WERI-Rb-1 (cell line): ENCODE measurements around the gene CBX8.
A peak's percentile ranks its signal among the peaks of the same experiment; 100 is the strongest.

Experiments
- DNase-seq: peaks from one replicate; pipeline ENCODE4 v3.0.0-alpha.2; 2020
- H3K27ac ChIP-seq: fragments of 250-450 bp; sonication (Bioruptor Pico); 2 replicates; pipeline ENCODE4 v1.5.1; 2020; ENCODE audit warnings: mild to moderate bottlenecking, moderate library complexity
- H3K27me3 ChIP-seq: fragments of 250-450 bp; sonication (Bioruptor Pico); 2 replicates; pipeline ENCODE4 v1.5.1; 2021; ENCODE audit warnings: mild to moderate bottlenecking, low read depth, moderate library complexity; ENCODE audit not compliant: insufficient read depth, severe bottlenecking
- H3K36me3 ChIP-seq: fragments of 250-450 bp; sonication (Bioruptor Pico); 2 replicates; pipeline ENCODE4 v1.5.1; 2020; ENCODE audit warnings: mild to moderate bottlenecking, moderate library complexity
- H3K4me3 ChIP-seq: 2 replicates; pipeline ENCODE4 v1.5.1; 2011; ENCODE audit warnings: low read depth, mild to moderate bottlenecking, control low read depth, low read length
- H3K9me3 ChIP-seq: fragments of 250-450 bp; sonication (Bioruptor Pico); 2 replicates; pipeline ENCODE4 v1.5.1; 2021; ENCODE audit warnings: mild to moderate bottlenecking, moderate library complexity; ENCODE audit not compliant: severe bottlenecking
- TF ChIP-seq, protein P1 (sequence below): IDR thresholded peaks from 2 replicates; pipeline ENCODE4 v1.5.1; 2011; ENCODE audit warnings: low read depth, mild to moderate bottlenecking, control low read depth, inconsistent platforms, low read length

Gene CBX8

DNA sequence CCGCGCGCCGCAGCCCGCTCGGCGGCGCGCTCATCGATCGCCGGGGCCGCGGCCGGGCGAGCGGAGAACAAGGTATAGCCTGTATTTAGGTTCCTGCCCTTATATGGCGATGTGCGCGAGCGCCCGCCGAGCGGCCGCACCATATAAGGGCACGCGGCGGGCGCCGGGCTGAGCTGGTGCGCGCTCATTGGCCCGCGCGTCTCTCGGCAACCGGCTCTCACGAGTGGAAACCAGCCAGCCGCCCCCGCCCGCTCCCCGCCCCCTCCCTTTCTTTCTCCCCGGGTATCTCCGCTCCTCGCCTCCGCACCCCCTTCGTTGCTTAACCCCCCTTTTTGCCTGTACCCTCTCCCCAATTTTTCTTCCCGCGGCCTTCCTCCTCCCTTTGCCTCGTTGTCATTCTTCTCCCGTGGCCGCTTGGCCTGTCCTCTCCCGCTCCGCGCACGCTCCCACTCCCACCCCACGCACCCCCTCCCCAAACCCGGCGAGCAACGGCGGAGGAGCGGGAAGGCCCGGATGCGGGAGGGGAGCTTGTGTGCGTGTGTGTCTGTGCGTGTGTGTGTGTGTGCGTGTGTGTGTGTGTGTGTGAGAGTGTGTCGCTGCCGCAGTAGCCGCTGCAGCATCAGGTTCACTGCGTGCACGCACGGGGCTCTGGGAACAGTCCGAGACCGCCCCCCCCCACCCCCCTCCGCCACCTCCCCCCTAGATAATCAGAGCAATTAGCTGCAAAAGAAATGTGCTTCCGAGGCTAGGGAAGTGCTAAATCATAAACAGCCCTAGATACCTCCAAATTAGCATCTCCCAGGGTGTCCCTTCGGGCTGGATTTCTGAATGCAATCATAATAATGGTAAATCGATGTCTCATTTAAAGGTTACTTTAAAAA, 13.5 kb upstream of the CBX8 start:
- TF ChIP-seq, protein P1, sequence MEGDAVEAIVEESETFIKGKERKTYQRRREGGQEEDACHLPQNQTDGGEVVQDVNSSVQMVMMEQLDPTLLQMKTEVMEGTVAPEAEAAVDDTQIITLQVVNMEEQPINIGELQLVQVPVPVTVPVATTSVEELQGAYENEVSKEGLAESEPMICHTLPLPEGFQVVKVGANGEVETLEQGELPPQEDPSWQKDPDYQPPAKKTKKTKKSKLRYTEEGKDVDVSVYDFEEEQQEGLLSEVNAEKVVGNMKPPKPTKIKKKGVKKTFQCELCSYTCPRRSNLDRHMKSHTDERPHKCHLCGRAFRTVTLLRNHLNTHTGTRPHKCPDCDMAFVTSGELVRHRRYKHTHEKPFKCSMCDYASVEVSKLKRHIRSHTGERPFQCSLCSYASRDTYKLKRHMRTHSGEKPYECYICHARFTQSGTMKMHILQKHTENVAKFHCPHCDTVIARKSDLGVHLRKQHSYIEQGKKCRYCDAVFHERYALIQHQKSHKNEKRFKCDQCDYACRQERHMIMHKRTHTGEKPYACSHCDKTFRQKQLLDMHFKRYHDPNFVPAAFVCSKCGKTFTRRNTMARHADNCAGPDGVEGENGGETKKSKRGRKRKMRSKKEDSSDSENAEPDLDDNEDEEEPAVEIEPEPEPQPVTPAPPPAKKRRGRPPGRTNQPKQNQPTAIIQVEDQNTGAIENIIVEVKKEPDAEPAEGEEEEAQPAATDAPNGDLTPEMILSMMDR: no peak
- no peaks in the 10 kb centered on the region for H3K27me3 ChIP-seq
- H3K9me3 ChIP-seq: peaks cover 9% of the 10 kb centered on the region
- H3K27ac ChIP-seq: peak overlapping the region; percentile 76
- peak; percentile 95 for DNase-seq
- H3K4me3 ChIP-seq: peak overlapping the region; percentile 67
- no peaks in the 10 kb centered on the region for H3K36me3 ChIP-seq

DNA sequence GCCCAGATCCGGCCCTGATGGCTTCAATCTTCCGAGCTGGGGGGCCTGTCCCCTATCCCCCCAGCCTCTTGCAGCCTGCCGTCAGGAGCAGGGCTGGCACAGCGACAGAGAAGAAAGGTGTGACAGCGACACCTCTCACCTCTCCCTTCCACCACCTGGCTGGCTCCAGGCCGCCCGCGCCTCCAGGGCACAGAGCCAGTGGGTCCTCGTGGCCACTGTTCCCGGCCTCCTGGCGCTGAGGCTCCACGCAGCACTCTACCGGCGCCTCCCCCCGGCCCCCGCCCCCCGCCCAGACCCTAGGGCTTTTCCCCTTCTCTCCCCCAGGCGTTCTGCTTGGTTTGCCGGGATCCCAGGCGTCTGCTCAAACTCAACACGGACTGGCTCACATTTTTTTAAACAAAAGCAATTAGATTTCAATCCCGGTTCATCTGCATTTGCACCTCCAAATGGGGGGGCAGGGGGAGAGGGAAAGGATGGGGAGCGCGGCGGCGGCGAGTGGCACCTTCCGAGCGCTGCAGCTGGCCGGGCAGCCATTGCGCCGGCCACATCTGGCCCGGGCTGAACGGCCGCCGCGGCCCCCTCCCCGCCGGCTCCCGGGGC, 12.8 kb upstream of the CBX8 start:
- no peaks in the 10 kb centered on the region for H3K27me3 ChIP-seq
- H3K36me3 ChIP-seq: no peaks in the 10 kb centered on the region
- peaks cover 9% of the 10 kb centered on the region for H3K9me3 ChIP-seq
- H3K4me3 ChIP-seq: peak overlapping the region; percentile 48
- TF ChIP-seq, protein P1: no peak
- 0 out of 2 replicates have a peak overlapping the region, but pooled peaks have one; percentile 50 for H3K27ac ChIP-seq
- no peak for DNase-seq

DNA sequence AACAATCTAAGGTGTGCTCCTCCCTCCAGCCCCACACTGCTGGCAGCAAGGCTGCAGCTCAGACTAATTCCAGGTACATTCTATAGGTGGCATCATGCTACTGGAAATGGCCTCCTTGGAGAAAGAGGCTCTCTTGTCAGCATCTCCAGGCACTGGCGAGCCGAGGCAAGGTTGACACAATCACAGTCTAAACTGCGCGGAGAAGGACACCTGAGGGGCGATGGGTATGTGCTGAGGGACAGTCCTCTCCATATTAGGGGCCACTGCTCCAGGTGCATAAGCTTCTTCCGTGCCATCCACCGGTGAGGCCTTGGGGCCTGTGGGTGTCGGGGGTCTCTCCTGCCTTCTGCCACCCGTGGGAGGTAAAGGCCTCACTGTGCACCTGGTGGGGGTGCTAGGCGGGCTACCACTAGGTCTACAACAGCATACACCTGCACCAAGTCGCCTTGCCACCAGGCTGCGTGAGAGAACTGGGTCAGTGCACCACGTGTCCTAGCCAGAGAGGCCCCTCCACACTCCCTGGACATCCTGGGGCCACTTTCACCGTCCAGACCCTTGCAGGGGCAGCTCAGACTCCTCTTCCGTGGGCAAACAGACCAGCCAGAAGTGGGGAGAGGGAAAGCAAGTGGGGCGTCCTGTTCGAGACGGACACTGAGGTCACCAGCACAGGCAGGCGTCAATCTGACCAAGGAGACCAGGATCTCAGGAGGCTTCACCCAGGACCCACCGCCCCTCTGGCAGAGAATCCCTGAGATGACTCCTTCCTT, 12.1 kb upstream of the CBX8 start:
- peak; percentile 81 for DNase-seq
- Histone ChIP-seq H3K27me3 (no peaks in the 10 kb centered on the region), H3K9me3 (peaks cover 9% of the 10 kb centered on the region), H3K27ac (no peak overlapping the region), H3K4me3 (no peak overlapping the region), H3K36me3 (no peaks in the 10 kb centered on the region)
- TF ChIP-seq, protein P1: peak; percentile 81

- Histone ChIP-seq H3K27me3 (no peaks in the 10 kb centered on the region), H3K27ac (no peak overlapping the region)
- DNase-seq: no peak
Observed at GRCh38 chr17:79806863-79807720, 10.2 kb upstream of the CBX8 start.

GRCh38 chr17:79806446-79806760, 9.5 kb upstream of the CBX8 start:
- TF ChIP-seq, protein P1: peak; percentile 33; the same call in 1 of the 2 replicates
- Histone ChIP-seq H3K27me3 (no peaks in the 10 kb centered on the region), H3K36me3 (no peaks in the 10 kb centered on the region), H3K4me3 (no peak overlapping the region), H3K27ac (no peak overlapping the region), H3K9me3 (no peaks in the 10 kb centered on the region)
- no peak for DNase-seq

More at GRCh38 chr17:79806863-79807720, 10.2 kb upstream of the CBX8 start:
- no peaks in the 10 kb centered on the region for H3K36me3 ChIP-seq
- TF ChIP-seq, protein P1: 0 out of 2 replicates have a peak, but pooled peaks have one; percentile 10
- peaks cover 3% of the 10 kb centered on the region for H3K9me3 ChIP-seq
- H3K4me3 ChIP-seq: no peak overlapping the region
